HG03565 (cell line): Measurements from ENCODE around the gene TMEM19.

Experiments used
- ATAC-seq: cut with Tn5 transposase; IDR thresholded peaks from one replicate; pipeline ENCODE4 v1.9.1; 2021; ENCODE audit warnings: mild to moderate bottlenecking, moderate library complexity; ENCODE audit not compliant: unreplicated experiment

Gene TMEM19

DNA sequence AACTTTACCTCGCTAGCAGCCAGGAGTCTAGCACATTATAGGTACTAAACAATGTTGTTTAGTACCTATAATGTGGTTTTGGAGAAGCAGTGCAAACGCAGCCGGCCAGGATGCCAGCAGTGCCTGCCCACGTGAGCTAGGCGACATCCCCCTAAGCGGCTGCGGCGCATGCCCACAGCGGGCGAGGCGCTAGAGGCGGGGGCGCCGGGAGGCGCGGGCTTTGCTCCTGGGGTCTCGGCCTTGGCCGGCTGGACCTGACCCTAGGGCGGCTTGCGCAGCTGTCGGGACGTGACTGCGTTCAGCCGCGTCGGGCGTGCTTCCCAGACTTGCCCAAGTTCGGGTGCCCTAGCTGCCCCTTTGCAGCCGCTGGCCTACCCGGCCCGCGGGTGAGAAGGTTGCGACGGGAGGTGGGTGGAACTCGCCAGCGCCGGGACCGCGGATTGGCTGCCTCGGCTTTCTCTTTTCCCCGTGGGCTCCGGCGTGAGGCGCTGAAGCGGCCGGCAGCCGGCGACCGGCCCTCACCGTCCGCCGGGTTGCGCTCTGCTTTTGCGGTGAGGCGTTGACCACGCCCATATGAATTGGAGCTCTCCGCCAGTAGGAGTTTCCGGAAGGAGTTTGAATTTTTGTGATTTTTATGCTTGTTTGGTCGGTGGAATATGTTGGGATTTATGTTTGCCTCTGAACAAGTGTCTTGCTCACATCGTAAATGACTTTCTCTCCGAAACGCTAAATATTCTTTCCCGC, at the start of gene TMEM19:
TMEM19 (plus strand) TSS at position 169 of the 744 bp plus-strand sequence. CDS start 599 bp downstream, outside the sequence.
- peak; percentile 70 for ATAC-seq

DNA sequence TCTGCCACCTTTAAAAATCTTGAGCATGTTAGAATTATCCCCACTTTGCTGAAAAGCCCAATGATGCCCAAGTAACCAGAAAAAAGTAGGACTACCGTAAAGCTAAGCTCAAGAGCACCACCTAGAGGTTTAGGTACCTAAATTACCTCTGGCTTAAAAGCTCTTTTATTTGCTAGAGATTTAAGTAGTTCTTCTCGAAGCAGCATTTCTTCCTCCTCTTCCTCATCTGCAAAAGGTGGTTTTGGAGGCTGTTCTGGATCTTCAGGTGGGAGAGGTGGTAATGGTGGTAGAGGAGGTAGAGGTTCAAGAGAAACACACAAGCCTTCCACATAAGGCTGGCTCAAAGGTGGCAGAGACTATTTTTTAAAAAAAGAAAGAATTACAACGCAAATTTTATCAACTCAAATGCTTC, 49.2 kb upstream of the TMEM19 start:
- no peak for ATAC-seq

DNA sequence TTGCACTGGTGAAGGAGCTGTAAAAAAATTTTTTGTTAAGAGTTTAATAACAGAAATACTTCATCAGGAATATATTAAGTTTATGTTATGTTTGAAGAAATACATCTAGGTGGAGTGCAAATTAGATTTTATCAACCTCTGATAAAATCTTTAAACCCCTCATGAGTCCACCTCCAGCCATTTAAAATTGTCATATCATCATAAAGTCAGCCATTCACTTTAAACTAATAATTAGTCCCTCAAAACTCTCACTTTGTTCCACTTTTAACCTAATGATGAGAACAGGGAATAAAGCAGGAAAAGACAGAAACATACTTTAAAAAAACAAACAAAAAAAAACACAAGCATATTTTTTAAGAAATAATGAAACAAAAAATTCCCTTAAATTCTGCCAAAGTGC, 47.4 kb upstream of the TMEM19 start:
- no peak for ATAC-seq

GRCh38 chr12:71639341-71639760, 46.5 kb upstream of the TMEM19 start:
- no peak for ATAC-seq

- ATAC-seq = no peak
These were observed 45.6 kb upstream of the TMEM19 start for GRCh38 chr12:71640316-71640715.

- ATAC-seq = no peak
These were observed 44.5 kb upstream of the TMEM19 start for GRCh38 chr12:71641390-71641789.

GRCh38 chr12:71642264-71642663, 43.6 kb upstream of the TMEM19 start:
- peak; percentile 60 for ATAC-seq

DNA sequence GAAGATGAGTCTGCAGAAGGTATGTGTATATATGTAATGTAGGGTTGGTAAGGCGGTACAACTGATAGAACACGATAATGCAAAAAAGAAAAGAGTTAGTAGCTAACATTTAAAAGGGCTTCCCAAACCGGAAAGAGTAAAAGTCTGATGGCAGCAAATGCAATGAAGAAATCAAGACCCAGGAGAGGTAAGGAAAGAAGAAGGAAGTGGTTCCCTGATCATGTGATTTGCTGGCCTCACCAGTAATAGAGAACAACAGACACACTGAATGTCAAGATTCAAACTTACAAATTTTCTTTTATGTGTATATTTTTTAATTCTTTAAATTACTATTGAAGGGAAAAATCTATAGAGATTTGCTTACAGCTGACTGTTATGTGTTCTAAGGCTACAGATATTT, 40.6 kb upstream of the TMEM19 start:
- no peak for ATAC-seq

GRCh38 chr12:71646512-71646911, 39.4 kb upstream of the TMEM19 start:
- ATAC-seq = no peak

DNA sequence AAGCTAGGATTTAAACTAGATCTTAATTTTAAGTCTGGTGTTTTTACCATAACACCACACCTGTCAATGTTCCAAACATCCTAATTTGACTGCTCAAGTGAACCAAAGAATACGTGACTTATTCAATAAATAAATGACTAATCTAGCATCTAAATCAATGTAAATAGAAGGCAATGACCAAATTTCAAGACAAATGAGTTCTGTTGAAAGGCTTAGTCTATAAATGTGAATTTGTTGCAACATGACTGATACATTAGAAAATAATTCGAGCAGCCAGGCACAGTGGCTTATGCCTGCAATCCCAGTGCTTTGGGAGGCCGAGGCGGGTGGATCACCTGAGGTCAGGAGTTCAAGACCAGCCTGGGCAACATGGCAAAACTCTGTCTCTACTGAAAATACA, 37.3 kb upstream of the TMEM19 start:
- ATAC-seq = no peak

- no peak for ATAC-seq
These were observed 36.5 kb upstream of the TMEM19 start for GRCh38 chr12:71649401-71649800.

DNA sequence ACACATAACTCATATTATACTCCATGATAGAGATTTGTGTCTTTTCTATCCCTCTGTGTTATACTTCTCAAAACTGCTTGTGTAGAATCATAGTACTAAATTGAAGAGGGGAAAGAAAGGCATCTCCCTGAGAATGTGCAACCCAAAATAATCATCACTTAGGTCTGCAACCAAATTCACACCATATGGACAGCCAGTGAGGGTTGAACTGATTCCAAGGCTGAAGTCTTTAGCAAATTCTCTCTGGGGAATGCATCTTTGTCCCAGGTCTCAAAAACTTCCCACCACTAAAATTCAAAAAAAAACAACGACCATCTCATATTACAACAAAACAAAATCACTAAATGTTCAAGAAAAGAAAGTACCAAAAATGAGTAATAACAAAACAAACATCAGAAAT, 33.2 kb upstream of the TMEM19 start:
- no peak for ATAC-seq

DNA sequence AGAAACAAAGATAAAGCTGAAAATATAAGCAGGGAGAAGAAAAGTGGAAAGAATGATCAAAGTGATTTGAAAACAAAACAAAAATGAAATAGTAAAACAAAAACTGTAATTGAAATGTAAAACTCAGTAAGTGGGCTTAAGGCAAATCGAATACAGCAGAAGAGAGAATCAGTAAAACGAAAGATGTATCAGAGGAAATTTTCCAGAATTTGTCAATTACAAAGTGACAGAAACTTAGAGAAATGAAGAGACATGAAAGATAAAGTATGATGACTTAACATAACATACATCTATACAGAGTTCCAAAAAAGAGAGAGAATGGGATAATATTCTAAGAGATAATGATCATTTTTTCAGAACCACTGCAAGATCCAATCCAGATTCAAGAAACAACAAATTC, 32.7 kb upstream of the TMEM19 start:
- ATAC-seq = no peak

- ATAC-seq = no peak
These were observed 31.7 kb upstream of the TMEM19 start for GRCh38 chr12:71654200-71654599.

GRCh38 chr12:71655495-71655894, 30.4 kb upstream of the TMEM19 start:
- no peak for ATAC-seq

DNA sequence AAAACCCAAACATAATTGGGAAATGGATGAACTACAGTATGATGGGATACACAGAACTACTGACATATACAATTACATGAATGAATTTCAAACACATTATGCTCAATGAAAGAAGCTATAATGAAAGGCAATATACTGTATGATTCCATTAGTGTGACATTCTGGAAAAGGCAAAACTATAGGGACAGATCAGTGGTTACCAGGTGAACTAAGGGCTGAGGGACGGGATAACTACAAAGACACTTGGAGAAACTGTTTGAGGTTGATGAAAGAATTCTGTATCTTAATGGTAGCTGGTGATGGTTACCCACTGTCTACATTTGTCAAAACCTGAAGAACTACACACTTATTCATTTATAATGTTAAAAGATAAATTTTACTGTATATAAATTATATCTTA, 30.0 kb upstream of the TMEM19 start:
- ATAC-seq = no peak

DNA sequence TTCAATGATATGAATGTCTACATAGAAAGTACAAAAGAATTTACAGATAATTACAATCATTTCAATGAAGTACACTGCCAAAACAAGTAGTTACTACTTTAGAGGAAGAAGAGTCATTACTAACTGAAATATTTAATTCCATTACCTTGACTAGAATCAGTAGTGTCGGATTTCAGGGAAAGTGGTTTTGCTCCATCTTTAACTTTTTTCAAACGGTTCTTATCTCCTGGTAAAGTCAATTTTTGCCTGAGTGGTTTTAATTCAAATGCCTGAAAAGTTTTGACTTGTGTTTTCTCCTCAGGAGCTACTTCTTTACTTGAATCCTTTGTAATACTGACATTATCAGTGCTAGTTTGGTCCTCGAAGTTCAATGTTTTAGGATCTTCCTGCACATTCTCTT, 29.1 kb upstream of the TMEM19 start:
- ATAC-seq = no peak

GRCh38 chr12:71661977-71662530, 23.8 kb upstream of the TMEM19 start:
- ATAC-seq = no peak

DNA sequence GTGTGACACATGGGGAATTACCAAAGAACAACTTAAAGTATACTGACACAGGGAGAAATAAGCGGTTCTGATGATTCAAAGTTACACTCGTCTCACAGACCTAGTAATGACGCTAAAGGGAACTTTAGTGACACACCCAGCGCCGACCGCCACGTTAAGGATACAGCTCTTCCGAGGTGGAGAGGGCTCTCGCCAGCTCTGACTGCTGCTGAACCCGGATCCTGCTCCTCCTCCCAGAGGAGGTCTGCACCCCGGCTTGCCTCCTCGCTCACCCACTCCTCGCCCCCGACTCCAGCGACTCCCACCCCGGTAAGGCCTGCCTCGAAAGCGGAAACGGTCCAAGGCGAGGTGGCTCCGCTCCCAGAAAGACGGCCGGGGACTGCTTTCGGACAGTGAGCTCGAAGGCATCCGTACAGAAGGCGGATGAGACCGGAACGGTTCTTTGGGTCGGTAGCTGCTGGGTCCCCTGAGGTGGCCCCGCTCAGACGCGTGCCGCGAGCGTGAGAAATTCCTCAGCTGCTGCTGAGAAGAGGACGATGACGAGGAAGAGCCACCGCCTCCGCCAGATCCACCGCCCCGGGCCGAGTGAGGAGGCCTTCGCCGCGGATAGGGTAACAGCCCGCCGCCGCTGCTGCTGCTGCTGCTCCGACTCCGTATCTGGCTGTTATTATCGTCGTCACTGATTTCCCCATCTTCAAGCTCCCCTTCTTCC, 22.9 kb upstream of the TMEM19 start:
- ATAC-seq = peak; percentile 23

DNA sequence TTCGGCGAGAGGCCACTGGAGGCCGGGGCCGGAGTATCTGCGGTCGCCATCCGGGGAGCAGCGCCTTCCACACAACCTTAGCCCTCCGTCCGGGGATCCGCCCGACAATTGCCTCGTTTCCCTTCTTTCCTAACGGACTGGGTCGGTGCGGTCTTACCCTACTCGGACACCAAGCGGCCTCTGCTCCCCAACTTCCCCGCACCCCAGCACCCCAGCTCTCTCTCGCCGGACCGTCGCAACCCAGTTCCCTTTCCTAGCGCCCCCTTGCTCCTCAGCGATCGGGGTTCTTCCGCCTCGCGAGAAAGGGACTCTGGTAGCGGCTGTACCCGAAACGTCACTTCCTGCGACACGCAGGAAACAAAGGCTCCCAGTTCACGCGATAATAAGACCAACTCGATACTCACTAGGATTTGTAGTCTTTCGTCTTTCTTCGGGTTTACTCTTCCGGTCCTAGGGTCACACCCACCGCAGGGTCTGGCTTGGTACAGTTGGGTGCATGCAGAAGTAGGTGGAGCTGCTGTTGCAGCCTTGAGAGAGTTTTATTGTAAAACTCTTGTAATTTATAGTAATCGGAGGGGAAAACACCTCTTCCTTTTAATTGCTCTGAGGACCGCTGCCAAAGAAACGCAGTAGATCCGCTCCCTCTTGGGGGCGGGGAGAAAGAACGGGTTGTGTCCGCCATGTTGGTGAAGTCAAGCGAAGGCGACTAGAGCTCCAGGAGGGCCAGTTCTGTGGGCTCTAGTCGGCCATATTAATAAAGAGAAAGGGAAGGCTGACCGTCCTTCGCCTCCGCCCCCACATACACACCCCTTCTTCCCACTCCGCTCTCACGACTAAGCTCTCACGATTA, 22.1 kb upstream of the TMEM19 start, which contains the start of the genes THAP2 and ZFC3H1:
THAP2 (plus strand) TSS at position 741 of the 850 bp plus-strand sequence. CDS start 209 bp downstream, outside the sequence.
ZFC3H1 (minus strand) TSS at position 288 of the 850 bp plus-strand sequence; CDS start at position 50, 238 bp downstream.
- peak; percentile 92 for ATAC-seq
